Stimulated activated CD8-positive, alpha-beta memory T cell treated with anti-CD3 and anti-CD28 coated beads, Interleukin-15, amount 100 ng/mL, for 24 hours (primary cell): ENCODE results near the gene ATP6V1G2.
A peak's percentile ranks its signal among the peaks of the same experiment; 100 is the strongest.
"Not testable (repeated sequence)": the region's sequence is repeated elsewhere in the genome, so short reads cannot be mapped to it uniquely, and the experiment has no call there.

Experiments used
- DNase-seq: peaks from one replicate; pipeline ENCODE4 v3.0.0-alpha.2; 2020; ENCODE audit warnings: low read depth

ATP6V1G2 gene

GRCh38 chr6:31529329-31530150 lies 16.9 kb downstream of the ATP6V1G2 start:
- no peak for DNase-seq

- no peak for DNase-seq
Observed at GRCh38 chr6:31528821-31529328, 17.5 kb downstream of the ATP6V1G2 start, which contains the start of gene MCCD1. TSS of gene MCCD1 (plus strand) at chr6:31528962. CDS start at chr6:31529015, 53 bp downstream.

GRCh38 chr6:31528307-31528777 lies 18.1 kb downstream of the ATP6V1G2 start:
- no peak for DNase-seq

GRCh38 chr6:31525932-31526591 lies 20.3 kb downstream of the ATP6V1G2 start:
- DNase-seq, result no peak

GRCh38 chr6:31525553-31525931 lies 20.9 kb downstream of the ATP6V1G2 start:
- DNase-seq, result no peak

GRCh38 chr6:31521835-31522234 lies 24.6 kb downstream of the ATP6V1G2 start:
- no peak for DNase-seq

- DNase-seq, result no peak
Observed at GRCh38 chr6:31513456-31514165, 32.8 kb downstream of the ATP6V1G2 start.

- no peak for DNase-seq
Observed at GRCh38 chr6:31510007-31510406, 36.4 kb downstream of the ATP6V1G2 start.

GRCh38 chr6:31509036-31509435 lies 37.4 kb downstream of the ATP6V1G2 start:
- not testable (repeated sequence) for DNase-seq

GRCh38 chr6:31502586-31502985 lies 43.8 kb downstream of the ATP6V1G2 start:
- no peak for DNase-seq

- not testable (repeated sequence) for DNase-seq
Observed at GRCh38 chr6:31499648-31500047, 46.8 kb downstream of the ATP6V1G2 start.

GRCh38 chr6:31498748-31499147 lies 47.7 kb downstream of the ATP6V1G2 start:
- no peak for DNase-seq

GRCh38 chr6:31497531-31498476 lies 48.6 kb downstream of the ATP6V1G2 start, which contains the start of gene MICB:
TSS of gene MICB (plus strand) at chr6:31498145. CDS start at chr6:31498194, 49 bp downstream.
- peak; percentile 54 for DNase-seq

- not testable (repeated sequence) for DNase-seq
Observed at GRCh38 chr6:31496826-31497225, 49.6 kb downstream of the ATP6V1G2 start.

GRCh38 chr6:31495580-31495979 lies 50.8 kb downstream of the ATP6V1G2 start:
- DNase-seq, result no peak
